ENCODE data around the gene CRACR2A.

GRCh38 chr12:3592856-3593625 is 159.9 kb downstream of the CRACR2A start:
- TF ChIP-seq CTCF (IDR thresholded peaks at IDR 0.05) = no peak
- TF ChIP-seq POLR2A (IDR thresholded peaks at IDR 0.05) = no peak
